B cell (primary cell): Measurements from ENCODE around the gene LZTS2. TPM values are rescaled to one million over a fixed set of nuclear protein-coding genes. Genes with fewer than 3 reads are reported as not detected.

Experiments
- ATAC-seq: fragments of 200-7000 bp; cut with Tn5 transposase; one replicate; pipeline ENCODE4 v1.10.0; 2021; ENCODE audit warnings: low read depth, mild to moderate bottlenecking, moderate number of reproducible peaks, moderate library complexity
- CTCF ChIA-PET: fragments of 350-600 bp; sonication (Branson Sonifier 250); formaldehyde crosslinking; loops from one replicate; lab custom pipeline; 2021; ENCODE audit warnings: antibody characterized with exemption, inconsistent platforms; lab: Charles Lee
- POLR2A ChIA-PET: fragments of 350-600 bp; sonication (Branson Sonifier 250); formaldehyde crosslinking; loops from one replicate; lab custom pipeline; 2021; ENCODE audit warnings: antibody characterized with exemption; lab: Charles Lee
- DNase-seq: peaks from one replicate; pipeline ENCODE4 v3.0.0; 2013
- H2AFZ ChIP-seq: 2 replicates; pipeline ENCODE4 v1.6.1; 2012; ENCODE audit warnings: mild to moderate bottlenecking, low read depth, low read length; ENCODE audit not compliant: insufficient read depth, poor library complexity, severe bottlenecking
- H3K27ac ChIP-seq, 2 donors: 1 replicate in 1 of 2; 2 replicates in 1 of 2; pipeline ENCODE4 v1.5.1; 2012 to 2013; ENCODE audit warnings: low read length in 2 of 2, mild to moderate bottlenecking in 2 of 2, moderate library complexity in 1 of 2
- H3K27me3 ChIP-seq, 4 experiments: fragments of 200-600 bp in 1 of 4; sonication (generic) in 1 of 4; replicated peaks in 1 of 4; 1 replicate in 2 of 4; 2 replicates in 2 of 4; pipeline versions ENCODE4 v1.6.1 to v1.7.0; 2013 to 2016; ENCODE audit warnings: low read length in 3 of 4, mild to moderate bottlenecking in 2 of 4, mixed read lengths in 1 of 4, moderate library complexity in 1 of 4; ENCODE audit not compliant: insufficient read depth in 4 of 4, control insufficient read depth in 3 of 4; ENCODE audit errors: control extremely low read depth in 1 of 4
- H3K36me3 ChIP-seq, 2 experiments: replicated peaks in 1 of 2; 1 replicate in 1 of 2; 2 replicates in 1 of 2; pipeline versions ENCODE4 v1.6.1 to v1.7.1; 2013; ENCODE audit warnings: low read length in 1 of 2; ENCODE audit not compliant: insufficient read depth in 2 of 2, control insufficient read depth in 1 of 2; ENCODE audit errors: control extremely low read depth in 1 of 2, extremely low read depth in 1 of 2
- H3K4me1 ChIP-seq, 2 donors: fragments of 200-600 bp in 1 of 2; sonication (generic) in 1 of 2; 1 replicate in 1 of 2; 2 replicates in 1 of 2; pipeline versions ENCODE4 v1.5.1 to v1.6.1; 2013 to 2017; ENCODE audit warnings: low read length in 2 of 2; ENCODE audit not compliant: control insufficient read depth in 2 of 2, insufficient read depth in 2 of 2
- H3K4me2 ChIP-seq: replicated peaks from 2 replicates; pipeline ENCODE3; 2012; ENCODE audit warnings: mild to moderate bottlenecking, low read depth, low read length; ENCODE audit not compliant: poor library complexity, severe bottlenecking
- H3K4me3 ChIP-seq, 5 experiments: fragments of 200-600 bp in 1 of 5; sonication (generic) in 1 of 5; 1 replicate in 3 of 5; 2 replicates in 2 of 5; pipeline versions ENCODE4 v1.5.1 to v1.7.0; 2011 to 2016; ENCODE audit warnings: low read length in 4 of 5, mild to moderate bottlenecking in 4 of 5, low read depth in 2 of 5, control low read depth in 1 of 5, moderate library complexity in 1 of 5; ENCODE audit not compliant: insufficient read depth in 1 of 5; ENCODE audit errors: control extremely low read depth in 1 of 5, extremely low read depth in 1 of 5
- H3K79me2 ChIP-seq: fragments of 200-600 bp; sonication (generic); one replicate; pipeline ENCODE4 v1.6.0; 2016; ENCODE audit warnings: low read length; ENCODE audit not compliant: control insufficient read depth, insufficient read depth
- H3K9ac ChIP-seq: fragments of 200-600 bp; sonication (generic); 2 replicates; pipeline ENCODE4 v1.6.1; 2017; ENCODE audit warnings: mild to moderate bottlenecking, low read length, moderate library complexity
- H3K9me3 ChIP-seq, 3 donors: one replicate each; pipeline versions ENCODE4 v1.6.1 to v1.7.1; 2013; ENCODE audit warnings: low read length in 2 of 3; ENCODE audit not compliant: control insufficient read depth in 2 of 3, insufficient read depth in 1 of 3; ENCODE audit errors: control extremely low read depth in 1 of 3
- H4K20me1 ChIP-seq: 2 replicates; pipeline ENCODE4 v1.6.0; 2012; ENCODE audit warnings: mild to moderate bottlenecking, low read length; ENCODE audit not compliant: insufficient read depth, control insufficient read depth, poor library complexity, severe bottlenecking
- H3K27ac Mint-ChIP-seq: one replicate; pipeline ENCODE4 v1.8.0; 2021; ENCODE audit warnings: mixed read lengths
- H3K27me3 Mint-ChIP-seq: one replicate; pipeline ENCODE4 v1.8.0; 2021; ENCODE audit warnings: mixed read lengths
- H3K4me1 Mint-ChIP-seq: one replicate; pipeline ENCODE4 v1.8.0; 2021; ENCODE audit warnings: mixed read lengths
- H3K4me3 Mint-ChIP-seq: one replicate; pipeline ENCODE4 v1.8.0; 2021; ENCODE audit warnings: mixed read lengths
- H3K9me3 Mint-ChIP-seq: one replicate; pipeline ENCODE4 v1.8.0; 2022; ENCODE audit warnings: mixed read lengths; ENCODE audit not compliant: insufficient read depth
- EZH2 ChIP-seq: IDR thresholded peaks from 2 replicates; pipeline ENCODE4 v1.6.1; 2012; ENCODE audit warnings: borderline replicate concordance, low read depth, mild to moderate bottlenecking, moderate library complexity, low read length; ENCODE audit not compliant: insufficient read depth, poor library complexity, severe bottlenecking
- WGBS: methylation state at CpG from one replicate; pipeline ENCODE4 v1.1.5; 2013; ENCODE audit warnings: missing lambda C conversion rate; ENCODE audit not compliant: insufficient coverage; 5-methylcytosine and 5-hydroxymethylcytosine counted together
- intact Hi-C: fragments of 100-400 bp; cut with micrococcal nuclease; formaldehyde crosslinking; loops from one replicate; pipeline ENCODE4 v1.10.0; 2022
- polyA plus RNA-seq: library from polyadenylated mRNA; depleted of rRNA; stranded (reverse); fragments of >200 nt; gene quantifications from 2 replicates; pipeline ENCODE4 v1.2.3, GENCODE V29; 2012
- total RNA-seq, 2 donors: library from RNA; stranded (reverse); fragments of 120-200 nt in 1 of 2; gene quantifications; 1 replicate in 1 of 2; 2 replicates in 1 of 2; pipeline versions ENCODE4 v1.2.3 to v1.2.4, GENCODE V29; 2013 to 2022
- TF ChIP-seq, protein P1 (sequence below): fragments of 200-600 bp; IDR thresholded peaks from one replicate; pipeline ENCODE4 v1.8.0; 2022; ENCODE audit warnings: antibody characterized with exemption, mild to moderate bottlenecking

LZTS2 gene
- total and polyA plus RNA-seq, 2 donors (not counting 1 experiment from before 2014, with no cell fraction given) = 23.2 to 36.9 TPM

GRCh38 chr10:101040061-101040460 is 40.5 kb downstream of the LZTS2 start:
- Histone ChIP-seq H3K4me2 (no peak overlapping the region), H3K9ac (no peak overlapping the region), H3K4me3 (no peak overlapping the region), H3K36me3 (peaks cover 0 to 14% of the 10 kb centered on the region in 2 experiments), H3K4me1 (peaks cover 6 to 15% of the 10 kb centered on the region in 2 donors), H3K27ac (no peak overlapping the region), H3K9me3 (no peaks in the 10 kb centered on the region), H3K79me2 (no peaks in the 10 kb centered on the region), H2AFZ (no peak overlapping the region), H4K20me1 (no peaks in the 10 kb centered on the region), H3K27me3 (peaks cover 0 to 4% (median 0%) of the 10 kb centered on the region in 4 experiments)
- 100% methylated on average over 3 of the region's 3 CpGs for WGBS
- peaks cover 3% of the 10 kb centered on the region for H3K27me3 Mint-ChIP-seq
- ATAC-seq = no peak
- ChIA-PET CTCF (interaction anchor here (0.7 to 7.8 kb wide), 10 partner anchors 10 to 210 kb away, joined by 3 to 306 read pairs (median 22); partner anchors contain the start of genes KAZALD1, PDZD7 and SFXN3), POLR2A (no interaction called here)
- H3K4me1 Mint-ChIP-seq = peaks cover 17% of the 10 kb centered on the region
- H3K4me3 Mint-ChIP-seq = no peak overlapping the region
- TF ChIP-seq, protein P1, sequence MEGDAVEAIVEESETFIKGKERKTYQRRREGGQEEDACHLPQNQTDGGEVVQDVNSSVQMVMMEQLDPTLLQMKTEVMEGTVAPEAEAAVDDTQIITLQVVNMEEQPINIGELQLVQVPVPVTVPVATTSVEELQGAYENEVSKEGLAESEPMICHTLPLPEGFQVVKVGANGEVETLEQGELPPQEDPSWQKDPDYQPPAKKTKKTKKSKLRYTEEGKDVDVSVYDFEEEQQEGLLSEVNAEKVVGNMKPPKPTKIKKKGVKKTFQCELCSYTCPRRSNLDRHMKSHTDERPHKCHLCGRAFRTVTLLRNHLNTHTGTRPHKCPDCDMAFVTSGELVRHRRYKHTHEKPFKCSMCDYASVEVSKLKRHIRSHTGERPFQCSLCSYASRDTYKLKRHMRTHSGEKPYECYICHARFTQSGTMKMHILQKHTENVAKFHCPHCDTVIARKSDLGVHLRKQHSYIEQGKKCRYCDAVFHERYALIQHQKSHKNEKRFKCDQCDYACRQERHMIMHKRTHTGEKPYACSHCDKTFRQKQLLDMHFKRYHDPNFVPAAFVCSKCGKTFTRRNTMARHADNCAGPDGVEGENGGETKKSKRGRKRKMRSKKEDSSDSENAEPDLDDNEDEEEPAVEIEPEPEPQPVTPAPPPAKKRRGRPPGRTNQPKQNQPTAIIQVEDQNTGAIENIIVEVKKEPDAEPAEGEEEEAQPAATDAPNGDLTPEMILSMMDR = no peak
- no peak for TF ChIP-seq EZH2
- intact Hi-C loops = loop anchor here (5.0 kb wide), 1 partner anchor 312 kb away; the partner anchor contains the start of gene BTRC
- DNase-seq = peak; percentile 5
- no peaks in the 10 kb centered on the region for H3K9me3 Mint-ChIP-seq
- H3K27ac Mint-ChIP-seq = no peak overlapping the region

DNA sequence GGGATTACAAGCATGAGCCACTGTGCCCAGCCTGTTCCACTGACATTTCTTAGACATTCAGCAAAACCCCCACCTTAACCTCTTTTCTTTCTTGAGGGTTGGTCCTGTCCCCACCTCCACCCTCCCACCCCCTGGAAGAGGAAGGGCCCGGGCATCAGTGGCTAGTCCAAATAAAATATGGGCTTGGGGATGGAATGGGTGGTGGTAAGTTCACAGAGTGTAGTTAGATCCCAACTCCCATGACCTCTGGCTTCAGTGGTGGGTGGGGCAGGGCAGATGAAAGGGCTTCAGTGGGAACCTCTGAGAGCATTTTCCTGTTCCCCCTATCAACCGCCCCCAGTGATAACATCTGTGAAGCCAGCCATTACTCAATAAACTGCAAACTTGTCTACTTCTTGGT is 41.2 kb downstream of the LZTS2 start:
- Histone ChIP-seq H3K9me3 (no peaks in the 10 kb centered on the region), H4K20me1 (no peaks in the 10 kb centered on the region), H2AFZ (no peak overlapping the region), H3K9ac (no peak overlapping the region), H3K4me3 (no peak overlapping the region), H3K36me3 (peaks cover 0 to 14% of the 10 kb centered on the region in 2 experiments), H3K4me2 (no peak overlapping the region), H3K27ac (no peak overlapping the region), H3K4me1 (peaks cover 6 to 15% of the 10 kb centered on the region in 2 donors), H3K79me2 (no peaks in the 10 kb centered on the region), H3K27me3 (peaks cover 0 to 6% (median 0%) of the 10 kb centered on the region in 4 experiments)
- no peak for TF ChIP-seq EZH2
- TF ChIP-seq, protein P1 = no peak
- no peaks in the 10 kb centered on the region for H3K9me3 Mint-ChIP-seq
- ChIA-PET POLR2A (interaction anchor here (0.7 kb wide), 1 partner anchor 30 kb away, joined by 12 read pairs; no protein-coding TSS in a partner anchor), CTCF (interaction anchor here (0.7 to 7.8 kb wide), 17 partner anchors 10 to 1046 kb away, joined by 3 to 306 read pairs (median 4); partner anchors contain the start of genes KAZALD1, PDZD7 and SFXN3)
- peaks cover 17% of the 10 kb centered on the region for H3K4me1 Mint-ChIP-seq
- DNase-seq (no peak), ATAC-seq (no peak)
- H3K27ac Mint-ChIP-seq = no peak overlapping the region
- WGBS = 29% methylated on average over 1 of the region's 2 CpGs
- intact Hi-C loops = loop anchor here (1.0 to 5.0 kb wide), 4 partner anchors 9 to 311 kb away; partner anchors contain the start of gene BTRC
- H3K27me3 Mint-ChIP-seq = peaks cover 4% of the 10 kb centered on the region
- H3K4me3 Mint-ChIP-seq = no peak overlapping the region
